Panc1 (cell line): ENCODE data around the gene CFAP210.

Experiments
- CTCF ChIP-seq: fragments of 450-650 bp; IDR thresholded peaks from 2 replicates; pipeline ENCODE4 v1.5.1; 2017; ENCODE audit warnings: mild to moderate bottlenecking
- SIN3A ChIP-seq: IDR thresholded peaks from 2 replicates; pipeline ENCODE4 v1.6.1; 2012; ENCODE audit warnings: low read depth, mild to moderate bottlenecking, low read length, moderate library complexity, borderline replicate concordance; ENCODE audit not compliant: insufficient read depth

GRCh38 chr2:169649278-169649677, 44.9 kb downstream of the CFAP210 start:
- TF ChIP-seq CTCF (no peak), SIN3A (no peak)
